Nephron (organoid): Measurements from ENCODE around the gene CD69.
A peak's percentile ranks its signal among the peaks of the same experiment; 100 is the strongest.
"Not testable (repeated sequence)": the region's sequence is repeated elsewhere in the genome, so short reads cannot be mapped to it uniquely, and the experiment has no call there.

Experiments used
- H3K27ac Mint-ChIP-seq, 3 experiments: 2 replicates each; pipeline ENCODE4 v1.8.0; 2020; ENCODE audit warnings: mixed read lengths in 3 of 3, mild to moderate bottlenecking in 2 of 3, moderate library complexity in 1 of 3
- H3K27me3 Mint-ChIP-seq: 2 replicates; pipeline ENCODE4 v1.8.0; 2021; ENCODE audit warnings: low read depth, mild to moderate bottlenecking, moderate library complexity, mixed read lengths
- H3K36me3 Mint-ChIP-seq: 2 replicates; pipeline ENCODE4 v1.8.0; 2020; ENCODE audit warnings: low read depth, mixed read lengths
- H3K4me1 Mint-ChIP-seq: 2 replicates; pipeline ENCODE4 v1.8.0; 2020; ENCODE audit warnings: mixed read lengths
- H3K4me3 Mint-ChIP-seq, 3 experiments: 2 replicates each; pipeline ENCODE4 v1.8.0; 2020; ENCODE audit warnings: mild to moderate bottlenecking in 3 of 3, mixed read lengths in 3 of 3, moderate library complexity in 2 of 3
- H3K9me3 Mint-ChIP-seq: 2 replicates; pipeline ENCODE4 v1.8.0; 2020; ENCODE audit warnings: mixed read lengths
- TF ChIP-seq, protein P1 (sequence below), 3 experiments: fragments of 200-600 bp; sonication (generic); IDR thresholded peaks; one replicate each; pipeline ENCODE4 v1.5.0; 2021; ENCODE audit warnings: antibody characterized with exemption in 3 of 3; ENCODE audit not compliant: unreplicated experiment in 3 of 3

CD69 gene

GRCh38 chr12:9707864-9708808 lies 52.6 kb downstream of the CD69 start:
- no peaks in the 10 kb centered on the region for H3K27me3 Mint-ChIP-seq
- peaks cover 15% of the 10 kb centered on the region for H3K9me3 Mint-ChIP-seq
- no peak overlapping the region for H3K27ac Mint-ChIP-seq
- no peak overlapping the region for H3K4me3 Mint-ChIP-seq
- H3K4me1 Mint-ChIP-seq: no peaks in the 10 kb centered on the region
- no peaks in the 10 kb centered on the region for H3K36me3 Mint-ChIP-seq
- TF ChIP-seq, protein P1, sequence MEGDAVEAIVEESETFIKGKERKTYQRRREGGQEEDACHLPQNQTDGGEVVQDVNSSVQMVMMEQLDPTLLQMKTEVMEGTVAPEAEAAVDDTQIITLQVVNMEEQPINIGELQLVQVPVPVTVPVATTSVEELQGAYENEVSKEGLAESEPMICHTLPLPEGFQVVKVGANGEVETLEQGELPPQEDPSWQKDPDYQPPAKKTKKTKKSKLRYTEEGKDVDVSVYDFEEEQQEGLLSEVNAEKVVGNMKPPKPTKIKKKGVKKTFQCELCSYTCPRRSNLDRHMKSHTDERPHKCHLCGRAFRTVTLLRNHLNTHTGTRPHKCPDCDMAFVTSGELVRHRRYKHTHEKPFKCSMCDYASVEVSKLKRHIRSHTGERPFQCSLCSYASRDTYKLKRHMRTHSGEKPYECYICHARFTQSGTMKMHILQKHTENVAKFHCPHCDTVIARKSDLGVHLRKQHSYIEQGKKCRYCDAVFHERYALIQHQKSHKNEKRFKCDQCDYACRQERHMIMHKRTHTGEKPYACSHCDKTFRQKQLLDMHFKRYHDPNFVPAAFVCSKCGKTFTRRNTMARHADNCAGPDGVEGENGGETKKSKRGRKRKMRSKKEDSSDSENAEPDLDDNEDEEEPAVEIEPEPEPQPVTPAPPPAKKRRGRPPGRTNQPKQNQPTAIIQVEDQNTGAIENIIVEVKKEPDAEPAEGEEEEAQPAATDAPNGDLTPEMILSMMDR (IDR thresholded peaks at IDR 0.05; ENCODE audit: unreplicated experiment in 3 of 3): peak; percentile 49 to 79 (median 55)

DNA sequence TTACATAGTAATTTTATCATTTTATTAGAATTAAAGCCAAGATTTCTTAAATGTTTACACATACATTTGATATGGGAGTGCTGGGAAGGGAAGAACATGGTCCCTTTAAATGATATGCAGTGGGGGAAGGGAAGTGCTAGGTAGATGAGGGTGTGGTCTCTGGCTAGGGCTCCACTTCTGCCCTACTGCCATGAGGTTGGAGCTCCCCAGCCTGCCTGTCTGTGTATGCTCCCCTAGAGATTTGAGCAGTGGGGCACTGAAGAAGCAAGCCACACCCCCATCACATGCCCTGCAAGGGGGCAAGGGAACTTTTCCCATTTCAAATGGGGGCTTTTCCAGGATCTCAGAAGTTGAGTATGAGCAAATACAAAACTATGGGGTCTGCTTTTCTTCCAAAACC lies 53.3 kb downstream of the CD69 start:
- no peaks in the 10 kb centered on the region for H3K4me1 Mint-ChIP-seq
- no peaks in the 10 kb centered on the region for H3K36me3 Mint-ChIP-seq
- TF ChIP-seq, protein P1 (IDR thresholded peaks at IDR 0.05; ENCODE audit: unreplicated experiment in 3 of 3): no peak
- no peak overlapping the region for H3K4me3 Mint-ChIP-seq
- peaks cover 15% of the 10 kb centered on the region for H3K9me3 Mint-ChIP-seq
- no peak overlapping the region for H3K27ac Mint-ChIP-seq
- H3K27me3 Mint-ChIP-seq: no peaks in the 10 kb centered on the region

DNA sequence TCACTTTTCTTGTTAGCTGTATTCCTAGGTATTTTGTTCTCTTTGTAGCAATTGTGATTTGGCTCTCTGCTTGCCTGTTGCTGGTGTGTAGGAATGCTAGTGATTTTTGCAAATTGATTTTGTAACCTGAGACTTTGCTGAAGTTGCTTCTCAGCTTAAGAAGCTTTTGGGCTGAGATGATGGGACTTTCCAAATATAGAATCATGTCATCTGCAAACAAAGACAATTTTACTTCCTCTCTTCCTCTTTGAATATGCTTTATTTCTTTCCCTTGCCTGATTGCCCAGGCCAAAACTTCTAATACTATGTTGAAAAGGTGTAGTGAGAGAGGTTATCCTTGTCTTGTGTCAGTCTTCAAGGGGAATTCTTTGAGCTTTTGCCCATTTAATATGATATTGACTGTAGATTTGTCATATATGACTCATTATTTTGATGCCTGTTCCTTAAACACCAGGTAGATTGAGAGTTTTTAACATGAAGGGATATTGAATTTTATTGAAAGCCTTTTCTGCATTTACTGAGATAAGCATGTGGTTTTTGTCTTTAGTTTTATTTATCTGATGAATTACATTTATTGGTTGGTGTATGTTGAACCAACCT lies 54.5 kb downstream of the CD69 start:
- TF ChIP-seq, protein P1 (IDR thresholded peaks at IDR 0.05; ENCODE audit: unreplicated experiment in 3 of 3): no peak
- H3K4me3 Mint-ChIP-seq: no peak overlapping the region
- H3K4me1 Mint-ChIP-seq: no peaks in the 10 kb centered on the region
- no peaks in the 10 kb centered on the region for H3K27me3 Mint-ChIP-seq
- H3K36me3 Mint-ChIP-seq: no peaks in the 10 kb centered on the region
- no peak overlapping the region for H3K27ac Mint-ChIP-seq
- peaks cover 15% of the 10 kb centered on the region for H3K9me3 Mint-ChIP-seq

DNA sequence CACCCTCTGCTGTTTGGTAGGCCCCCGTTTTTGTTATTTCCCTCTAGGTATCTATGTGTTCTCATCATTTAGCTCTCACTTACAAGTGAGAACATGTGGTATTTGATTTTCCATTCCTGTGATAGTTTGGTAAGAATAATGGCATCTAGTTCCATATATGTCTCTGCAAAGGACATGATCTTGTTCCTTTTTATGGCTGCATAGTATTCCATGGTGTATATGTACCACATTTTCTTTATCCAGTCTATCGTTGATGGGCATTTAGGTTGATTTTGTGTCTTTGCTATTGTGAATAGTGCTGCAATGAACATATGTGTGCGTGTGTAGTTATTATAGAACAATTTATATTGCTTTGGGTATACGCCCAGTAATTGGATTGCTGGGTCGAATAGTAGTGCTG lies 56.1 kb downstream of the CD69 start:
- peaks cover 15% of the 10 kb centered on the region for H3K9me3 Mint-ChIP-seq
- not testable (repeated sequence) for H3K4me1 Mint-ChIP-seq, H3K4me3 Mint-ChIP-seq, H3K27me3 Mint-ChIP-seq, H3K27ac Mint-ChIP-seq, H3K36me3 Mint-ChIP-seq
